Measurements from ENCODE around the gene CENPP. TPM values are rescaled to one million over a fixed set of nuclear protein-coding genes. Genes with fewer than 3 reads are reported as not detected.

Gene CENPP
- total RNA-seq, 1 experiment from 2014 or later, result 15.6 TPM

GRCh38 chr9:92501671-92502393 is 176.1 kb downstream of the CENPP start:
- Histone ChIP-seq H3K27ac (ENCODE audit: low read depth, low read length, poor library complexity, severe bottlenecking) (no peak overlapping the region), H3K9me3 (ENCODE audit: low read depth, low read length, poor library complexity, severe bottlenecking) (no peaks in the 10 kb centered on the region), H3K27me3 (replicated peaks; ENCODE audit: insufficient read depth, low read depth, low read length, poor library complexity) (no peaks in the 10 kb centered on the region), H3K36me3 (ENCODE audit: insufficient read depth, low read length, poor library complexity, severe bottlenecking) (no peaks in the 10 kb centered on the region), H3K4me3 (ENCODE audit: low read depth, low read length, poor library complexity, severe bottlenecking) (no peak overlapping the region), H3K4me1 (ENCODE audit: insufficient read depth, low read length, poor library complexity, severe bottlenecking) (no peaks in the 10 kb centered on the region)
- BruUV-seq (replicated peaks), result no TSS peak
- ChIA-PET POLR2A (ENCODE audit: low non-redundant PET) (interaction anchor here (0.6 kb wide), 1 partner anchor 150 kb away, joined by 11 read pairs; no protein-coding TSS in a partner anchor), CTCF (interaction anchor here (0.6 kb wide), 1 partner anchor 387 kb away, joined by 4 read pairs; the partner anchor contains the start of gene SPTLC1)
- DNase-seq (ENCODE audit: low spot score), result peak; percentile 30
- TF ChIP-seq EZH2 (IDR thresholded peaks at IDR 0.05; ENCODE audit: borderline replicate concordance, low read depth, low read length, poor library complexity, severe bottlenecking), result no peak
- TF ChIP-seq, protein P1, sequence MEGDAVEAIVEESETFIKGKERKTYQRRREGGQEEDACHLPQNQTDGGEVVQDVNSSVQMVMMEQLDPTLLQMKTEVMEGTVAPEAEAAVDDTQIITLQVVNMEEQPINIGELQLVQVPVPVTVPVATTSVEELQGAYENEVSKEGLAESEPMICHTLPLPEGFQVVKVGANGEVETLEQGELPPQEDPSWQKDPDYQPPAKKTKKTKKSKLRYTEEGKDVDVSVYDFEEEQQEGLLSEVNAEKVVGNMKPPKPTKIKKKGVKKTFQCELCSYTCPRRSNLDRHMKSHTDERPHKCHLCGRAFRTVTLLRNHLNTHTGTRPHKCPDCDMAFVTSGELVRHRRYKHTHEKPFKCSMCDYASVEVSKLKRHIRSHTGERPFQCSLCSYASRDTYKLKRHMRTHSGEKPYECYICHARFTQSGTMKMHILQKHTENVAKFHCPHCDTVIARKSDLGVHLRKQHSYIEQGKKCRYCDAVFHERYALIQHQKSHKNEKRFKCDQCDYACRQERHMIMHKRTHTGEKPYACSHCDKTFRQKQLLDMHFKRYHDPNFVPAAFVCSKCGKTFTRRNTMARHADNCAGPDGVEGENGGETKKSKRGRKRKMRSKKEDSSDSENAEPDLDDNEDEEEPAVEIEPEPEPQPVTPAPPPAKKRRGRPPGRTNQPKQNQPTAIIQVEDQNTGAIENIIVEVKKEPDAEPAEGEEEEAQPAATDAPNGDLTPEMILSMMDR (conservative IDR thresholded peaks at IDR 0.05; ENCODE audit: low read depth, low read length), result peak; percentile 65
- intact Hi-C loops (cut with micrococcal nuclease; ENCODE audit: unreplicated experiment), result no loop called here

DNA sequence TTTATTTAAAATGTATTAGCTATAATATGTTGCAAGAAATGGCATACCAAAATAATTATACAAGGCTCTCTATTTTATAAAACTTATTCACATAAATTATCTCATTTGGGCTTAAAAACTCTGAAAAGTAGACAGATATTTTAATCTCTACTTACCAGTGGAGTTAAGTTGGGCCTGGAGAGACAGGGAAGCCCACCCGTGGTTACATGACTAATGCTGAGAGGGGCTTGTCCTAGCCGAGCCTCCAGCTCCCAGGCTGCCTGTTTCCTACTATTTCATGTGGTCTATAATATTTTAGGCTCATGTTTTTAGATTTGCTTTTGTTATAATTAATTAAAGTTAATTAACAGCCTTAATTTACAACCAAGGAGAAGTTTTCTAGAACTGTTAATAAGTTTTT is 177.4 kb downstream of the CENPP start:
- TF ChIP-seq, protein P1 (conservative IDR thresholded peaks at IDR 0.05; ENCODE audit: low read depth, low read length), result no peak
- TF ChIP-seq EZH2 (IDR thresholded peaks at IDR 0.05; ENCODE audit: borderline replicate concordance, low read depth, low read length, poor library complexity, severe bottlenecking), result no peak
- Histone ChIP-seq H3K36me3 (ENCODE audit: insufficient read depth, low read length, poor library complexity, severe bottlenecking) (no peaks in the 10 kb centered on the region), H3K27ac (ENCODE audit: low read depth, low read length, poor library complexity, severe bottlenecking) (no peak overlapping the region), H3K4me1 (ENCODE audit: insufficient read depth, low read length, poor library complexity, severe bottlenecking) (no peaks in the 10 kb centered on the region), H3K27me3 (replicated peaks; ENCODE audit: insufficient read depth, low read depth, low read length, poor library complexity) (no peaks in the 10 kb centered on the region), H3K4me3 (ENCODE audit: low read depth, low read length, poor library complexity, severe bottlenecking) (no peak overlapping the region), H3K9me3 (ENCODE audit: low read depth, low read length, poor library complexity, severe bottlenecking) (no peaks in the 10 kb centered on the region)
- CTCF ChIA-PET, result interaction anchor here (0.7 kb wide), 1 partner anchor 79 kb away, joined by 3 read pairs; no protein-coding TSS in a partner anchor
- intact Hi-C loops (cut with micrococcal nuclease; ENCODE audit: unreplicated experiment), result no loop called here
- BruUV-seq (replicated peaks), result no TSS peak
- POLR2A ChIA-PET (ENCODE audit: low non-redundant PET), result no interaction called here
- peak; percentile 55 for DNase-seq (ENCODE audit: low spot score)

GRCh38 chr9:92504881-92505280 is 179.1 kb downstream of the CENPP start:
- CTCF ChIA-PET, result no interaction called here
- POLR2A ChIA-PET (ENCODE audit: low non-redundant PET), result no interaction called here
- no peaks in the 10 kb centered on the region for H3K36me3 ChIP-seq (ENCODE audit: insufficient read depth, low read length, poor library complexity, severe bottlenecking)
- intact Hi-C loops (cut with micrococcal nuclease; ENCODE audit: unreplicated experiment), result no loop called here
- H3K9me3 ChIP-seq (ENCODE audit: low read depth, low read length, poor library complexity, severe bottlenecking), result no peaks in the 10 kb centered on the region
- no peaks in the 10 kb centered on the region for H3K27me3 ChIP-seq (replicated peaks; ENCODE audit: insufficient read depth, low read depth, low read length, poor library complexity)
- H3K27ac ChIP-seq (ENCODE audit: low read depth, low read length, poor library complexity, severe bottlenecking), result no peak overlapping the region
- TF ChIP-seq, protein P1 (conservative IDR thresholded peaks at IDR 0.05; ENCODE audit: low read depth, low read length), result no peak
- TF ChIP-seq EZH2 (IDR thresholded peaks at IDR 0.05; ENCODE audit: borderline replicate concordance, low read depth, low read length, poor library complexity, severe bottlenecking), result no peak
- no peaks in the 10 kb centered on the region for H3K4me1 ChIP-seq (ENCODE audit: insufficient read depth, low read length, poor library complexity, severe bottlenecking)
- no peak for DNase-seq (ENCODE audit: low spot score)
- BruUV-seq (replicated peaks), result no TSS peak
- no peak overlapping the region for H3K4me3 ChIP-seq (ENCODE audit: low read depth, low read length, poor library complexity, severe bottlenecking)

Measured in A673 (cell line).